ENCODE data around the gene USP1.

Gene USP1

GRCh38 chr1:62484824-62485468 lies 48.1 kb downstream of the USP1 start:
- no peak overlapping the region for H3K4me3 ChIP-seq (ENCODE audit: low read length)
- no peak for DNase-seq (ENCODE audit: low read depth)
- TF ChIP-seq CTCF (conservative IDR thresholded peaks at IDR 0.05; ENCODE audit: low read length), result no peak

DNA sequence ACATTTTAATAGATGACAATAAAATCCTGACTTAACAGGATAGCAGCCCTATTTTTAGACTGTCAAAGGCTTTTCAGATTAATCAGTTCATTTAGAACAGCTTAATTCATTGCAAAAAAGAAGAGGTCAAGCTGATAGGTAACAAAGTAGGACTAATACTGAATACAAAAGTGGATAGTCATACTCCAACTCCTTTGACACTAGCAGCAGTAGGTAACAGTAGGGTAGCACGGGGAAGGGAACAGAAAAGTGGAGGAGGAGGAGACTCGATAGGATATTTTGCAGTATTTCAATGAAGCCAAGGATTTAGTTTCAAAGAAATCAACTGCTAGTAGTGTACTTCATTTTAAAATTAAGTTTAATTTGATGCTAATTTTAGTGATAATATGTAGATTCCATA lies 51.1 kb downstream of the USP1 start:
- no peak overlapping the region for H3K4me3 ChIP-seq (ENCODE audit: low read length)
- TF ChIP-seq CTCF (conservative IDR thresholded peaks at IDR 0.05; ENCODE audit: low read length), result no peak
- DNase-seq (ENCODE audit: low read depth), result no peak

DNA sequence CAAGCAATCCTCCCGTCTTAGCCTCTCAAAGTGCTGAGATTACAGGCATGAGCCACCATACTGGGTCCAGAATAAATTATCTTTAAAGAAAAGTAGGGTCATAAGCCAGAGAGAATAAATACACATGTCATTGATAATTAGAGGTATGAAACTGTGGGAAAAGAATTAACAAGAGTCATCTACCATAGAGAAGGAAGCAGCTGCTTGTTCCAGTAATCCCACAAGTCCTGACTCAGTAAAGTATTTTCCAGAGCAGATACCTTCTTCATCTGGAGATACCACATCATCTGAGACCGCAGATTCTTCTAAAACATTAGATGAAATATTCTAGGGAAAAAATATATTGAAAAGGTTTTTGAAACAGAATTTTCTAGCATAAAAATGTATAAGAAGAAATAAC lies 55.7 kb downstream of the USP1 start:
- TF ChIP-seq CTCF (conservative IDR thresholded peaks at IDR 0.05; ENCODE audit: low read length), result no peak
- DNase-seq (ENCODE audit: low read depth), result no peak
- H3K4me3 ChIP-seq (ENCODE audit: low read length), result no peak overlapping the region

DNA sequence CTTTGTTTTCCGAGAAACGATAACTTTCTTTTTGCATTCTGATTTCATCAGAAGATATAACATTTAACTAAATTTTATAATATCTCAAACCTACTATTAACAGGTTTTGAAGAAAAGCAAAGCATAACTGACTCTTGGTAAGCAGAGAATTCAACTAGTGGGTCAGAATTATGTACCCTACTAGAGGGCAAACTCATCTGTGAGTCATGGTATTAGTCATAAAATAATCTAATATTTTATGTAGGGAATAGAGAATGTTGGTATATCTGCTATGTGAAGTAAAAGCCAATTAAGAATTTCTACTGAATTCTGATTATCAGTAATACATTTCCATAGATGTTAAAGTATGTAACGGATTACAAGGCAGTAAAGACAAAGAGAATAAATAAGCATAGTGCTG lies 56.8 kb downstream of the USP1 start:
- TF ChIP-seq CTCF (conservative IDR thresholded peaks at IDR 0.05; ENCODE audit: low read length), result no peak
- no peak overlapping the region for H3K4me3 ChIP-seq (ENCODE audit: low read length)
- DNase-seq (ENCODE audit: low read depth), result no peak

- TF ChIP-seq CTCF (conservative IDR thresholded peaks at IDR 0.05; ENCODE audit: low read length), result no peak
- H3K4me3 ChIP-seq (ENCODE audit: low read length), result no peak overlapping the region
- no peak for DNase-seq (ENCODE audit: low read depth)
Observed at GRCh38 chr1:62494137-62494536, 57.3 kb downstream of the USP1 start.

- DNase-seq (ENCODE audit: low read depth), result no peak
- TF ChIP-seq CTCF (conservative IDR thresholded peaks at IDR 0.05; ENCODE audit: low read length), result no peak
- no peak overlapping the region for H3K4me3 ChIP-seq (ENCODE audit: low read length)
Observed at GRCh38 chr1:62500210-62500609, 63.4 kb downstream of the USP1 start.

All from AG10803 (cell line).